Astrocyte (in vitro differentiated cells and primary cell): ENCODE data around the gene TOPORS.

Experiments
- EZH2 ChIP-seq: IDR thresholded peaks from 2 replicates; pipeline ENCODE4 v1.6.1; 2012; ENCODE audit warnings: mild to moderate bottlenecking, low read length, inconsistent platforms; ENCODE audit not compliant: insufficient read depth
- TF ChIP-seq, protein P1 (sequence below): IDR thresholded peaks from 2 replicates; pipeline ENCODE4 v1.5.1; 2011; ENCODE audit warnings: low read depth, mild to moderate bottlenecking, inconsistent platforms, low read length, moderate library complexity; ENCODE audit not compliant: insufficient read depth

DNA sequence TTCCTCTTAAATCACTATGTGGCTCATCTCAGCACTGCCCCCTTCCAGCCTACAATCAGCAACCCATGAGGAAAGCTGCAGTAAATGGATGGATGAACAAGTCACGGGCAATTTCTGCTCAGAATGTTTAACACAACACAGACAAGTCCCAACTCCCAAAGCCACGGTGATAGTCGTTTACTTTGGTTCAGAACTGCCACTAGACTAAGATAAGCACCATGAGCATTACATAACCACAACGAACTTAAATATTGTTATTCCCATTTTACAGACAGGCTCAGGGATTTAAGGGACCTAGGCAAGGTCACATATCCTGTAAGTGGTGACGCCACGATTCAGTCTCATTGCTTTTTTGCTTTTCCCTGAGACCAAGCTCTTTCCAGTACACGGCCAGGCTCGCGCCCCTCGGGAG lies 2.2 kb downstream of the TOPORS start:
- TF ChIP-seq, protein P1, sequence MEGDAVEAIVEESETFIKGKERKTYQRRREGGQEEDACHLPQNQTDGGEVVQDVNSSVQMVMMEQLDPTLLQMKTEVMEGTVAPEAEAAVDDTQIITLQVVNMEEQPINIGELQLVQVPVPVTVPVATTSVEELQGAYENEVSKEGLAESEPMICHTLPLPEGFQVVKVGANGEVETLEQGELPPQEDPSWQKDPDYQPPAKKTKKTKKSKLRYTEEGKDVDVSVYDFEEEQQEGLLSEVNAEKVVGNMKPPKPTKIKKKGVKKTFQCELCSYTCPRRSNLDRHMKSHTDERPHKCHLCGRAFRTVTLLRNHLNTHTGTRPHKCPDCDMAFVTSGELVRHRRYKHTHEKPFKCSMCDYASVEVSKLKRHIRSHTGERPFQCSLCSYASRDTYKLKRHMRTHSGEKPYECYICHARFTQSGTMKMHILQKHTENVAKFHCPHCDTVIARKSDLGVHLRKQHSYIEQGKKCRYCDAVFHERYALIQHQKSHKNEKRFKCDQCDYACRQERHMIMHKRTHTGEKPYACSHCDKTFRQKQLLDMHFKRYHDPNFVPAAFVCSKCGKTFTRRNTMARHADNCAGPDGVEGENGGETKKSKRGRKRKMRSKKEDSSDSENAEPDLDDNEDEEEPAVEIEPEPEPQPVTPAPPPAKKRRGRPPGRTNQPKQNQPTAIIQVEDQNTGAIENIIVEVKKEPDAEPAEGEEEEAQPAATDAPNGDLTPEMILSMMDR = no peak
- no peak for TF ChIP-seq EZH2
